Spleen (tissue), 7 donors: ENCODE measurements around the gene SLC44A1.

Source experiments
- POLR2A ChIP-seq, 3 donors: fragments of 450-650 bp; IDR thresholded peaks; one replicate each; pipeline ENCODE4 v1.5.1; 2017; ENCODE audit warnings: antibody characterized with exemption in 3 of 3, mild to moderate bottlenecking in 1 of 3
- POLR2AphosphoS5 ChIP-seq, 3 donors: sonication (generic); formaldehyde crosslinking; IDR thresholded peaks; one replicate each; pipeline ENCODE4 v1.5.1; 2017; ENCODE audit warnings: antibody characterized with exemption in 3 of 3
- TF ChIP-seq, protein P1 (sequence below), 11 experiments: fragments of 200-600 bp in 7 of 11; fragments of 450-650 bp in 4 of 11; sonication (generic) in 4 of 11; IDR thresholded peaks in 8 of 11; conservative IDR thresholded peaks in 3 of 11; 1 replicate in 7 of 11; 2 replicates in 4 of 11; pipeline versions ENCODE4 v1.4.0 to v1.8.0; 2016 to 2021; ENCODE audit warnings: antibody characterized with exemption in 11 of 11, inconsistent platforms in 4 of 11, mild to moderate bottlenecking in 1 of 11
- donor health status: DM: no; HTN: no; CAD: no; lungs with moderate emphysema.
- donor health status: DM: no; HTN: no; CAD: no.
- donor health status: DM: no; HTN: no; CAD: no.

DNA sequence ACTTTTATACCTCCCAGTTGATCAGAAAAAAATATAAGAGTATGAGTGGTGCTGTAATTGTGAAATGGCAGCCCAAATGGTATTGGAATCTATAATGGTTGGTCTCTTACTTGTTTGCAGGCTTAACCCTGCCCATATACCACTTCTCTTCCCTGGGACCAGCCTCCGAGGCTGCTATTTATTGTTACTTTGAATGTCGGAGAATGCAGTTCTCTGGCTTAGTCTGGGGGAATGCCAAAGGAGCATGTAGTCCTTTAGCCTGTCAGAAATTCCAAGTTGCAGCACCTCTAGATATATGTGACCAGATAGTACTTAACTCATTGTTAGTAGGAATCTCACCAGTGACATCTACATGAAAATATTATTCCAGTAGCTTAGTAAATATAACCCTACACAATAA, 47.5 kb downstream of the SLC44A1 start:
- TF ChIP-seq, protein P1, sequence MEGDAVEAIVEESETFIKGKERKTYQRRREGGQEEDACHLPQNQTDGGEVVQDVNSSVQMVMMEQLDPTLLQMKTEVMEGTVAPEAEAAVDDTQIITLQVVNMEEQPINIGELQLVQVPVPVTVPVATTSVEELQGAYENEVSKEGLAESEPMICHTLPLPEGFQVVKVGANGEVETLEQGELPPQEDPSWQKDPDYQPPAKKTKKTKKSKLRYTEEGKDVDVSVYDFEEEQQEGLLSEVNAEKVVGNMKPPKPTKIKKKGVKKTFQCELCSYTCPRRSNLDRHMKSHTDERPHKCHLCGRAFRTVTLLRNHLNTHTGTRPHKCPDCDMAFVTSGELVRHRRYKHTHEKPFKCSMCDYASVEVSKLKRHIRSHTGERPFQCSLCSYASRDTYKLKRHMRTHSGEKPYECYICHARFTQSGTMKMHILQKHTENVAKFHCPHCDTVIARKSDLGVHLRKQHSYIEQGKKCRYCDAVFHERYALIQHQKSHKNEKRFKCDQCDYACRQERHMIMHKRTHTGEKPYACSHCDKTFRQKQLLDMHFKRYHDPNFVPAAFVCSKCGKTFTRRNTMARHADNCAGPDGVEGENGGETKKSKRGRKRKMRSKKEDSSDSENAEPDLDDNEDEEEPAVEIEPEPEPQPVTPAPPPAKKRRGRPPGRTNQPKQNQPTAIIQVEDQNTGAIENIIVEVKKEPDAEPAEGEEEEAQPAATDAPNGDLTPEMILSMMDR (IDR thresholded peaks at IDR 0.05 in 8 of 11, conservative IDR thresholded peaks at IDR 0.05 in 3 of 11), result no peak
- TF ChIP-seq POLR2A (IDR thresholded peaks at IDR 0.05) (no peak), POLR2AphosphoS5 (IDR thresholded peaks at IDR 0.05) (no peak)
